Memory B cell (primary cell): Measurements from ENCODE around the gene OR6K2.

Experiments used
- ATAC-seq: fragments of 150-1000 bp; cut with Tn5 transposase; 2 replicates; pipeline ENCODE4 v1.10.0; 2021; ENCODE audit warnings: low read depth, mild to moderate bottlenecking, moderate library complexity
- DNase-seq, 2 donors: peaks; one replicate each; pipeline ENCODE4 v3.0.0; 2022; ENCODE audit warnings: low spot score in 2 of 2
- H3K27ac Mint-ChIP-seq: one replicate; pipeline ENCODE4 v1.8.0; 2022; ENCODE audit warnings: mild to moderate bottlenecking, moderate library complexity, mixed read lengths
- H3K27me3 Mint-ChIP-seq: one replicate; pipeline ENCODE4 v1.8.0; 2022; ENCODE audit warnings: mixed read lengths
- H3K36me3 Mint-ChIP-seq: one replicate; pipeline ENCODE4 v1.8.0; 2022; ENCODE audit warnings: mild to moderate bottlenecking, mixed read lengths
- H3K4me1 Mint-ChIP-seq: one replicate; pipeline ENCODE4 v1.8.0; 2022; ENCODE audit warnings: mixed read lengths
- H3K4me3 Mint-ChIP-seq: one replicate; pipeline ENCODE4 v1.8.0; 2022; ENCODE audit warnings: mild to moderate bottlenecking, moderate library complexity, mixed read lengths
- H3K9me3 Mint-ChIP-seq: one replicate; pipeline ENCODE4 v1.8.0; 2022; ENCODE audit warnings: mixed read lengths

OR6K2 gene, protein sequence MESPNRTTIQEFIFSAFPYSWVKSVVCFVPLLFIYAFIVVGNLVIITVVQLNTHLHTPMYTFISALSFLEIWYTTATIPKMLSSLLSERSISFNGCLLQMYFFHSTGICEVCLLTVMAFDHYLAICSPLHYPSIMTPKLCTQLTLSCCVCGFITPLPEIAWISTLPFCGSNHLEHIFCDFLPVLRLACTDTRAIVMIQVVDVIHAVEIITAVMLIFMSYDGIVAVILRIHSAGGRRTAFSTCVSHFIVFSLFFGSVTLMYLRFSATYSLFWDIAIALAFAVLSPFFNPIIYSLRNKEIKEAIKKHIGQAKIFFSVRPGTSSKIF

DNA sequence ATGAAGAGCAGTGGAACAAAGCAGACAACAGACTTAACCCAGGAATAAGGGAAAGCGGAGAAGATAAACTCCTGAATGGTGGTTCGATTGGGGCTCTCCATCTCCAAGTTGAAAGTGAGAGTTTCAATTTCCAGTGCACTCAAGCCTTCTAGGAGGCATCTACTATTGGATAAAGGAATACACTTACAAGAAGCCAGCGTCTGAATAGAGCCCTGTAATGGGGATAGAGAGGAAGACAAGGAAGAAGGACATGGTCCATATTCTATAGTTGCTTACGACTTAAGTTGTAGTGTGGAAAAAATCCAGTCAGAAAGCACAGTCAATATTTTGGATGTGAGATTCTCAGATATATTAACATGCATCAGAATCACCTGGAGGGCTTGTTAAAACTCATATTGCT lies at the start of gene OR6K2:
OR6K2 (minus strand) TSS at position 101 of the 400 bp plus-strand sequence; CDS start at position 101, 0 bp downstream.
- no peak for ATAC-seq
- Mint-ChIP-seq H3K4me3 (no peak within 1 kb of the TSS), H3K36me3 (no peaks in the 10 kb centered on the region), H3K27ac (no peak within 1 kb of the TSS), H3K4me1 (no peaks in the 10 kb centered on the region), H3K9me3 (peaks cover 1% of the 10 kb centered on the region), H3K27me3 (peaks cover 10% of the 10 kb centered on the region)
- DNase-seq: no peak

DNA sequence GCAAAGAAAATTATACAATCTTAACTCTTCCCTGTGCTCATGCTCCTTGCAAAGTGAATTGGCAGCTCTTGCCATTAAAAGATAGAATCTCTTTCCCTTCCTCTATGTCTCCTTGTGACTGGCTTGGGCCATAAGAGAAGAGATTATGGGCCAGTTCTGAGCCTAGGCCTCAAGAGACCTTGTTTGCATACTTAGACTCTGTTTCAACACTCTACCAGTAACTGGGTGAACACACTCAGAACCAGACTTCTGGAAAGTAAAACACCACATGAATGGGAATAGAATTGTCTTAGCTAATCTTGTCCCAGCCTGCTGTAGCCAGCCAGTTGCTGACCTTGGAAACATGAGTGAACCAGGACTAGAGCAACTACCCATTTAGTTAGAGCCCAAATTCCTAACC lies 35.4 kb upstream of the OR6K2 start:
- H3K4me1 Mint-ChIP-seq: peaks cover 4% of the 10 kb centered on the region
- no peaks in the 10 kb centered on the region for H3K36me3 Mint-ChIP-seq
- DNase-seq (no peak), ATAC-seq (no peak)
- H3K9me3 Mint-ChIP-seq: no peaks in the 10 kb centered on the region
- H3K27me3 Mint-ChIP-seq: peaks cover 6% of the 10 kb centered on the region
- H3K27ac Mint-ChIP-seq: no peak overlapping the region
- H3K4me3 Mint-ChIP-seq: no peak overlapping the region

DNA sequence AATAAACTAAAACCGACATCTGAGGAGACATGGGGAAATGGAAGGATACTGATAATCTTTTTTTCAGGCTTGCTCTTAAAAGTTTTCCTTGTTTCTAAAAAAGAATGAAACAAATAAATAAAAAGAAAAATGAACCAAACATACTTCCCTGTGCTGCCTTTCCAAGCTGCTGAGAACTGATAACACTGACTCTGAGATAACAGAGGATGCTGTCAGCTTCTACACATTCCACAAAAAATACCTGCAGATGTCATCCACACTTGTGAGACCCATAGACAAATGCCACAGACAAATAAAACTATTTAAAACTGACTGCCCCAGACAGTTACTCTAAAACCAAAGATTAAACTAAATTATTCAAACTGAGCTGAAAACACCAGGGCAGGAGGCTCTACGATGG lies 32.1 kb upstream of the OR6K2 start:
- Mint-ChIP-seq H3K27ac (no peak overlapping the region), H3K27me3 (no peaks in the 10 kb centered on the region), H3K4me1 (peaks cover 4% of the 10 kb centered on the region), H3K36me3 (no peaks in the 10 kb centered on the region), H3K4me3 (no peak overlapping the region), H3K9me3 (no peaks in the 10 kb centered on the region)
- no peak for ATAC-seq
- DNase-seq: no peak

DNA sequence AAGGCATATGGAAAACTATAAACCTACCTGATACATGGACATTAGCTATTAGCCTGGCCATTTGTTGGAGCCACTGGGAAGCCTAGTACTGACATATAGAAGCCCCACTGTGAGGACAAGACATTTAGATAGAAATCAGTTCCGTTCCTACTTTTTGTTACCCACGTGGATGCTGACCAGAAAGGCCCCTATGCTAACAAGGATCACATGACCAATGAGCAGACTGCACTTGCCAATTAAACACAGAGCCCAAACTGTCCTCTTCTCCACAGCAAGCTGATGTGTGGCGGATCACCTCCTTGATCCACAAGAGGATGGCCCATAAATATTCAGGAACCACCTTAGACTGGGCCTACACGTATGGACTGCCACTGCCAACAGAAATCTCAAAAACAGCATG lies 31.3 kb upstream of the OR6K2 start:
- Mint-ChIP-seq H3K36me3 (no peaks in the 10 kb centered on the region), H3K9me3 (no peaks in the 10 kb centered on the region), H3K4me1 (peaks cover 4% of the 10 kb centered on the region), H3K27me3 (peaks cover 1% of the 10 kb centered on the region), H3K4me3 (no peak overlapping the region), H3K27ac (no peak overlapping the region)
- DNase-seq: no peak
- ATAC-seq: no peak

DNA sequence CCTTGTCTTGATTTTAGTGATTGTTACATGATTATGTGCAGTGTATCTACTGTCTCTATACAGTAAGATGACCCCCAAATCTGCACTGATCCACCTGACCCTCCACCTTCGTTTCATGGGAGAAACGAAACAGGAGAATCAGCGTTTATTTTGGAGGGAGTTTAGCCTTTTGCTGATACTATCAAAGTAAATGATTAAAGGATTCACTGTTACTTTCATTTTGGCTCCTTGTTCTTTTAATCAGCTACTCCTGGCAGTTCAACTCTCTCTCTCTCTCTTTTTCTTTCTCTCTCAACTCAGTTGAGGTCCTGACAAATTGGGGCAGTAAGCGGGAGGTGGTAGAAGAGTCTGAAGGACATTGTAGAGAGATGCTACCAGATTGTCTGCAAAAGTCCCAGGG lies 30.0 kb upstream of the OR6K2 start:
- ATAC-seq: no peak
- H3K27me3 Mint-ChIP-seq: peaks cover 3% of the 10 kb centered on the region
- H3K27ac Mint-ChIP-seq: no peak overlapping the region
- H3K9me3 Mint-ChIP-seq: no peaks in the 10 kb centered on the region
- no peak overlapping the region for H3K4me3 Mint-ChIP-seq
- H3K4me1 Mint-ChIP-seq: no peaks in the 10 kb centered on the region
- no peak for DNase-seq
- H3K36me3 Mint-ChIP-seq: no peaks in the 10 kb centered on the region

DNA sequence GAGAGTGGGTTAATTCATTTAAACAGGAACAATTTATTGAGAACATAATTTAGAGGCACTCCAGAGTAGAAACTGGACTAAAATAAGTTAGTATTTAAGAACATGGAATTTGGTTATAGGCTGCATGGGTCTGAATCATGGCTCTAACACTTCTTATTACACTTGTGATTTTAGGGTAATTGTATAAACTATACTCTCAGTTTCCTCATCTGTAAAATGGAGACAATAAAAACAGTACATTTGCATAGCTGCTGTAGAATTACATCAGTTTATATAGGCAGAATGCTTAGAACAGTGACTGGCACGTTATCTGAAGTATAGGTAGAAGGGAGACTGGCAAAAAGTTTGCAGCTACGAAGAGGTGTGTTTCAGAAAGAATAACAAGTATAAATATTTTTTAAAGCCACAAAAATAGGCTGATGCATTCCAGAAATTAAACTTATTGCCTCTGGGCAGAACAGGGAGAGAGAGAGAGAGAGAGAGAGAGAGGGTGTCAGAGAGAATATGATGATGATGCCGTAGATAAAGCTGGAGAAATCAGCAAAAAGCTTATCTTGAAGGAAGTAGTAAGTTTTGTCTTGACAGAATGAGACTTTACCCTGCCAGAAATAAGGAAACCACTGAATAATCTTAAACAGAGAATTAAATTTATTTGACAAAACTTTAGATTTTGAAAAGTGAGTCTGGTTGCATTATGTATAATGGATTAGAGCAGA lies 28.2 kb upstream of the OR6K2 start:
- no peaks in the 10 kb centered on the region for H3K9me3 Mint-ChIP-seq
- H3K4me1 Mint-ChIP-seq: no peaks in the 10 kb centered on the region
- peaks cover 11% of the 10 kb centered on the region for H3K27me3 Mint-ChIP-seq
- no peaks in the 10 kb centered on the region for H3K36me3 Mint-ChIP-seq
- DNase-seq (no peak), ATAC-seq (no peak)
- H3K4me3 Mint-ChIP-seq: no peak overlapping the region
- H3K27ac Mint-ChIP-seq: no peak overlapping the region

DNA sequence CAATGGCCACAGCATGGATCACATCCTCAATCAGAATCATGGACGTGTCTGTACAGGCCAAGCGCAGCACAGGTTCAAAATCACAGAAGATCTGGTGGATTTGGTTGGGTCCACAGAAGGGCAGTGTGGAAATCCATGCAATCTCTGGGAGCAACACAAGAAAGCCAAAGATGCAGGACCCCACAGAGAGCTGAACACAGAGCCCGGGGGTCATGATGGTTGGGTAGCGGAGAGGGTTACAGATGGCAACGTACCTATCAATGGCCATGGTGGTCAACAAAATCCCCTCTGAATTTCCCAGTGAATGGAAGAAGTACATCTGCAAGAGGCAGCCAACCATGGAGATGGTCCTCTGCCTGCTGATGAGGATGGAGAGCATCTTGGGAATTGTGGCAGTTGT lies 24.0 kb upstream of the OR6K2 start:
- ATAC-seq (no peak), DNase-seq (no peak)
- H3K27me3 Mint-ChIP-seq: peaks cover 11% of the 10 kb centered on the region
- H3K4me1 Mint-ChIP-seq: no peaks in the 10 kb centered on the region
- H3K9me3 Mint-ChIP-seq: no peaks in the 10 kb centered on the region
- no peak overlapping the region for H3K4me3 Mint-ChIP-seq
- H3K36me3 Mint-ChIP-seq: no peaks in the 10 kb centered on the region
- H3K27ac Mint-ChIP-seq: no peak overlapping the region

DNA sequence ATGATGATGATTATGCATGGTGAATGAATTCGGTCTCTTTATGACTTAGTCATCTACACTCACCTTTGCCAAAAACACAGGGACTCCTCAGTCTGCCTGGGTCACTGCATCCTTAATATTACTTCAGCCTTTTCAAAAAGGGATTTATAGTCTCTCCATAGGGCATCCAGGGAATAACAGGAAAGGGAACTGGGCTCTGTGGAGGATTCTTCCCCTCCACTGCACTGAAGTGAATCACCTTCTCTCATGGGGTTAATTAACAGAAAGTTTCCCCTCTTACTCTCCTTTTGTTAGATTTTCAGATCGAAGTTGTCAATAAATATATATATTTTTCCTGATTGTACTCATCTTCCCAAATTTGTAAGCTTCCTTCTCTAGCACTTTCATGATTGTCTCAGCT lies 20.2 kb upstream of the OR6K2 start, which contains the start of gene OR6K3:
OR6K3 (minus strand) TSS at position 101 of the 400 bp plus-strand sequence. CDS start 2,605 bp downstream, outside the sequence.
- no peak within 1 kb of the TSS for H3K27ac Mint-ChIP-seq
- DNase-seq (no peak), ATAC-seq (no peak)
- no peaks in the 10 kb centered on the region for H3K4me1 Mint-ChIP-seq
- H3K27me3 Mint-ChIP-seq: peaks cover 21% of the 10 kb centered on the region
- no peak within 1 kb of the TSS for H3K4me3 Mint-ChIP-seq
- H3K9me3 Mint-ChIP-seq: no peaks in the 10 kb centered on the region
- no peaks in the 10 kb centered on the region for H3K36me3 Mint-ChIP-seq

DNA sequence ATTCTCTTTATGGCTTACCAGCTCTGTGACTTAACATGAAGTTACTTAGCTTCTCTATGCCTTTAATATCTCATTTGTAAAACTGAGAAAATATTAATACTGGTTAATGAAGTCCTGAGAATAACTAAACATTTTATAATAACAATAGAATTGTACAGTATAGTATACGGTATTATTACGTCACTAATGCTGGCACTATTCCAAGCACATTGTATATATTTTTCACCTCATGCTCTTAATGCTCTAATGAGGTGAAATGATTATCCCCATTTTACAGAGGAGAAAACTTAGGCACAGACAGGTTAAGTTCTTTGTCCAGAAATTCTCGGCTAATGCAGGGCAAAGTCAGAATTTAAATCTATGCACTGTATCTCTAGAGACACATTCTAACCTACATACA lies 19.2 kb upstream of the OR6K2 start:
- ATAC-seq: no peak
- Mint-ChIP-seq H3K27ac (no peak overlapping the region), H3K4me3 (no peak overlapping the region), H3K9me3 (no peaks in the 10 kb centered on the region), H3K27me3 (peaks cover 20% of the 10 kb centered on the region), H3K4me1 (no peaks in the 10 kb centered on the region), H3K36me3 (no peaks in the 10 kb centered on the region)
- DNase-seq: no peak

DNA sequence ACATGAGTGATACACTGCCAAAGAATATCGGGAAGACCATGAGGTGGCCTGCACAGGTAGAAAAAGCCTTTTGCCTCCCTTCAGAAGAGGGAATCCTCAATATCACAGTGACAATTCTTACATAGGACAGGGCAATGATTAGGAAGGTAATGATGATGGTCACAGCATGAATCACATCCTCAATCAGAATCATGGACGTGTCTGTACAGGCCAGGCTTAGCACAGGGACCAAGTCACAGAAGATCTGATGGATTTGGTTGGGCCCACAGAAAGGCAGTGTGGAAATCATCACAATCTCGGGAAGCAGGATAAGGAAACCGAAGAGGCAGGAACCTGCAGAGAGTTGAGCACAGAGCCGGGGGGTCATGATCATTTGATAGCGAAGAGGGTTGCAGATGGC lies 16.9 kb upstream of the OR6K2 start:
- no peak overlapping the region for H3K27ac Mint-ChIP-seq
- ATAC-seq (no peak), DNase-seq (no peak)
- H3K4me3 Mint-ChIP-seq: no peak overlapping the region
- peaks cover 13% of the 10 kb centered on the region for H3K27me3 Mint-ChIP-seq
- H3K4me1 Mint-ChIP-seq: no peaks in the 10 kb centered on the region
- no peaks in the 10 kb centered on the region for H3K9me3 Mint-ChIP-seq
- no peaks in the 10 kb centered on the region for H3K36me3 Mint-ChIP-seq

DNA sequence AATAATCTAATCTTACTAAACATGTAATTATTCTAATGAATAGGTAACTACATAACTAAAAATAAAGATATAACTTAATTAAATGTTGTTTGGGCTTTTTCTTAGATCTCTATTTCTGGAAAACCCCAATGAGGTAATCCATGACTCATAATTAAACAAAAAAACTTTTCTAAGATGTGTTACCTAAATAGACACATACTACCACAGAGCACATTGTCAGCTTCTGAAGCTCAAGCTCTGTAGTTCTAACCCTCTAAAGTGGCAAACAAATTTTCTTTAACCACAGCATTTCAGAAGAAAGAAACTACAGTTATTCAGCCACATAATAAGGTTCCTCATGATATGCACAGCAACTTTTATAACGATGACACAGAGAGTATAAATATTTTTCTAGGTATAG lies 15.9 kb upstream of the OR6K2 start:
- Mint-ChIP-seq H3K4me1 (no peaks in the 10 kb centered on the region), H3K27ac (no peak overlapping the region), H3K4me3 (no peak overlapping the region), H3K27me3 (peaks cover 13% of the 10 kb centered on the region), H3K36me3 (no peaks in the 10 kb centered on the region), H3K9me3 (no peaks in the 10 kb centered on the region)
- no peak for ATAC-seq
- DNase-seq: no peak

DNA sequence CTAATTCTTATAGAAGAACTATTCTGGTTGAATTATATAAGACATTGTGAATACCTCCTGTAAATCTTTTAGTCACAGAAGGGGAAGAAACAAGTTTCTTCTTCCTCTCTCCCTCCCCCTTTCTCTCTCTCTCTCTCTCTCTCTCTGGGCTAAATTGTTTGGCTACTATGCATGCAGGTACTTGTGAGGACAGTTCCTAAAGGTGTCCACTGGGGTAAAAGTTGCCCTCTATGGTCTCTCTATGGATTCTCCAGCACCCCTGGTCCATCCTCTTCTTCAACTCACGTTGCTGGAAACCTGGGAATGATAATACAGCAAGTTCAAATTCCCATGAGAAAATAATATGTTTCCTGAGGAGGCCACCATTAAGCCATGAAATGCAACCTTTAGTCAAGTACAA lies 14.3 kb upstream of the OR6K2 start:
- Mint-ChIP-seq H3K9me3 (no peaks in the 10 kb centered on the region), H3K36me3 (no peaks in the 10 kb centered on the region), H3K27me3 (peaks cover 15% of the 10 kb centered on the region), H3K4me3 (no peak overlapping the region), H3K4me1 (no peaks in the 10 kb centered on the region), H3K27ac (no peak overlapping the region)
- no peak for ATAC-seq
- DNase-seq: no peak

DNA sequence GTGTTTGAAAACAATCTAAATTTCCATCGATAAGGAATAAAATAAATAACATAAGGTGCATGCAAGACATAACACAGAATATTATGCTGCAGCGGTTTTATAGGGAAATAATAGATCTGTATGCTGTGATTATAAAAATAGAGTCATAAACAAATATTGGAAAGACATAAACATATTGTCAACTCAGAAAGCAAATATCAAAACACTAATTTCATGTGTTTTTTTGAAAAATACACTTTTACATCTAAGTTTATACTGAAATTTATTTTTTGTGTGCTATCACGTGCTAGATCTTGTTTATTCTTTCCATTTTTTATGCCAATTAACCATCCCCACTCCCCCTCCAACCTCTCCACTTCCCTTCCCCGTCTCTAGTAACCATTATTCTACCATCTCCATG lies 10.6 kb upstream of the OR6K2 start:
- Mint-ChIP-seq H3K4me3 (no peak overlapping the region), H3K9me3 (no peaks in the 10 kb centered on the region), H3K27ac (no peak overlapping the region), H3K27me3 (peaks cover 2% of the 10 kb centered on the region), H3K36me3 (no peaks in the 10 kb centered on the region), H3K4me1 (no peaks in the 10 kb centered on the region)
- ATAC-seq (no peak), DNase-seq (no peak)

DNA sequence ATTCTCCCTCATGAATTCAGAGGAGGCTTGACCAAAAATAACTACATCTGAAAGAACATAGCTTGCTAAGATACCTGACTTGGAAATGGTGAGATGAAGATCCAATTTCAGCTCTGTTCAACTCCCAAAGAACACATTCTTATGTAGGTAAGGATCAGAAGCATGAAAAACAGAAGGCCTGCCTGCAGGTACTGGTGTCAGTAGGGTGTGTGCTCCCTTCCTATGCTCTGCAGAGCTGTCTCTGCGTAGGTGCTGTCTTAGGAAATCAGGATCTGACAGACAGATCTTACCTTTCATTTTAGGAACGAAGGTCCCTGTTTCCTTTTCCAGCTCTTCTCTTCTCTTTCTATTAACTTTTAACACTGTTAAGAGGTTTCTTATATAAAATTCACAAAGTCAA lies 5.6 kb upstream of the OR6K2 start:
- Mint-ChIP-seq H3K4me3 (no peak overlapping the region), H3K36me3 (no peaks in the 10 kb centered on the region), H3K27me3 (peaks cover 2% of the 10 kb centered on the region), H3K9me3 (no peaks in the 10 kb centered on the region), H3K4me1 (no peaks in the 10 kb centered on the region), H3K27ac (no peak overlapping the region)
- DNase-seq (no peak), ATAC-seq (no peak)

DNA sequence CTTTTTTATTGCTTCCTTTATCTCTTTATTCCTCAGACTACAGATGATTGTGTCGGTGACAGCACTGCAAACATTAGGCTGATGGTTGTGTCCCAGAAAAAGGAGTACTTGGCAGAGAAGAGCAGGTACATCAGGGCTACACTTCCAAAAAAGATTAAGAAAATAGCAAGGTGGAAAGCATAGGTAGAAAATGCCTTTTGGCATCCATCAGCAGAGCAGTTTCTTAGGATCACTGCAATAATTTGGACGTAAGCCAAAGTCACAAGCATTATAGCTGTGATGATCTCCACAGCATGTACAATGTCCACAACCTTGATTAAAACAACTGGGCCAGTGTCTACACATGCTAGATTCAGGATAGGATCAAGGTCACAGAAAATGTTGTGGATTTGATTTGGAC lies 5.9 kb downstream of the OR6K2 start:
- no peak overlapping the region for H3K4me3 Mint-ChIP-seq
- H3K27me3 Mint-ChIP-seq: peaks cover 10% of the 10 kb centered on the region
- H3K9me3 Mint-ChIP-seq: peaks cover 1% of the 10 kb centered on the region
- no peaks in the 10 kb centered on the region for H3K4me1 Mint-ChIP-seq
- ATAC-seq (no peak), DNase-seq (no peak)
- H3K27ac Mint-ChIP-seq: no peak overlapping the region
- peaks cover 1% of the 10 kb centered on the region for H3K36me3 Mint-ChIP-seq
